ENCODE data around the gene TMSB15C. TPM values are rescaled to one million over a fixed set of nuclear protein-coding genes. Genes with fewer than 3 reads are reported as not detected.
"Not testable (repeated sequence)": the region's sequence is repeated elsewhere in the genome, so short reads cannot be mapped to it uniquely, and the experiment has no call there.

TMSB15C gene
- total RNA-seq, 2 experiments from 2014 or later = 2.0 to 3.9 TPM

DNA sequence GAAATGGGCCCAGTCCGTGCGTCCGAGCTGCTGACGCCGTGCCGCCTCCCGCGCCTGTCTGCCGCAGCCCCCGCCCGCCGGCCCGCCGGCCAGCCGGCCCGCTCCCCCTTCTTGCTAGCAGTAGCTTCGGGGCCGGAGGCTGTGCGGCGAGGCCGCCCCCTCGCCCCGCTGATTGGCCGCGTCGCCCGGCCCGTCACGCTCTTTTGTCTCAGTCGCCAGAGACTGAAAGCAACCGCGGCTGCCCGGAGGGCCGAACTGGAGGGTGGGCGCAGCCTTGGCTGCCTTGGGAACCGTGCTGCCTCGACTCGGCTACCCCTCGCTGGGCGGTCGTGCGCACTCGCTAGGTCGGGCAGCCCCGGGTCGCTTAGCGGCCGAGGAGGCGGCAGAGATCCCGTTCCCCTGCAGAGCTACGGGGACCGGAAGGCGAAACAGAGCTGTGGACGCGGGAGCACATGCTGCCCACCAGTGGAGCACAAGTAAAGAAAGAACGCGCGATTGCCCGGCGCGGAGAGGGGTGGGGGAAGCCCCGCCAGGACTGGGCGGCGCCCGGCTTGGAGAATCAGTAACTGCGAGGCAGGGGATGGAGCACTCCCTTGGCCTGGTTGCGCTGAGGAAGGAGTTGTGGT lies 36.4 kb upstream of the TMSB15C start, which contains the start of gene ZCCHC18:
Gene ZCCHC18, plus strand, starts transcription at position 198 of the 626 bp plus-strand sequence. CDS start 1,589 bp downstream, outside the sequence.
- POLR2A ChIA-PET = interaction anchor here (1.0 to 1.6 kb wide), 6 partner anchors 9 to 193 kb away, joined by 3 to 9 read pairs (median 4); partner anchors contain the start of gene SLC25A53
- TF ChIP-seq, protein P1, sequence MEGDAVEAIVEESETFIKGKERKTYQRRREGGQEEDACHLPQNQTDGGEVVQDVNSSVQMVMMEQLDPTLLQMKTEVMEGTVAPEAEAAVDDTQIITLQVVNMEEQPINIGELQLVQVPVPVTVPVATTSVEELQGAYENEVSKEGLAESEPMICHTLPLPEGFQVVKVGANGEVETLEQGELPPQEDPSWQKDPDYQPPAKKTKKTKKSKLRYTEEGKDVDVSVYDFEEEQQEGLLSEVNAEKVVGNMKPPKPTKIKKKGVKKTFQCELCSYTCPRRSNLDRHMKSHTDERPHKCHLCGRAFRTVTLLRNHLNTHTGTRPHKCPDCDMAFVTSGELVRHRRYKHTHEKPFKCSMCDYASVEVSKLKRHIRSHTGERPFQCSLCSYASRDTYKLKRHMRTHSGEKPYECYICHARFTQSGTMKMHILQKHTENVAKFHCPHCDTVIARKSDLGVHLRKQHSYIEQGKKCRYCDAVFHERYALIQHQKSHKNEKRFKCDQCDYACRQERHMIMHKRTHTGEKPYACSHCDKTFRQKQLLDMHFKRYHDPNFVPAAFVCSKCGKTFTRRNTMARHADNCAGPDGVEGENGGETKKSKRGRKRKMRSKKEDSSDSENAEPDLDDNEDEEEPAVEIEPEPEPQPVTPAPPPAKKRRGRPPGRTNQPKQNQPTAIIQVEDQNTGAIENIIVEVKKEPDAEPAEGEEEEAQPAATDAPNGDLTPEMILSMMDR (IDR thresholded peaks at IDR 0.05) = no peak
- peak within 1 kb of the TSS; percentile 89 for H3K27ac Mint-ChIP-seq

DNA sequence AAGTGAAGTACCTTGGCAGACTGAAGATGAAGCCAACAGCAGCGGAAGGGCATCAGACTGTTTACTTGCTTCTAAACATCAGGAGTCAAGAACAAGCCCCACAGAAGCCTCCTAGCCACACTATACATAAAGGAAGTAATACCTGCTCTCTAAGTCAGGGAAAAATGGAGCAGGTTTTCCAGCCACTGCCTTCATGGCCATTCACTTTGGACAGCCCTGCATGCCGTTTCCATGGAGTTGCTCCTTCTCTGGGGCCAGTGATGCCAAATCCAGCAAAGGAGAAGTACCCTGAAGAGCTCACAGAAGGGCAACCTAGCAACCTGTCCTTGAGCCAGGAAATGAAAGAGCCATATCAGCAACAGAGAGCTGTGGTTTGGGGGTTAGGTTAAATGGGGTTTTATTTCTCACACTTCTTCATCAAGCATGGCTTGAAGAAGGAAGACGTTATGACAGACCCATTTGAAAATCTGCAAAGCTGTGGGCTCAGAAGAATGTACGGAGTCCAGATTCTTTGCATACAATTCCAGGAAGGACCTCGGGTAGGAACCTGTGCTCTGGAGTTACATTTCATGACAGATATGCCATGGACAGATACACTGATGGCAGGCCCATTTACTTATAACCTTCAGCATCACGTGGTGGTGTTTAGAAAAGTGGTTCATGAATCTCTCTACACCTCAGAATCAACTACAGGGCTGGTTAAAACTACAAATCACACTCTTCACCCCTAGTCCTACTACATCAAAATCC lies 34.6 kb upstream of the TMSB15C start:
- H3K36me3 Mint-ChIP-seq (ENCODE audit: low read depth); H3K27me3 Mint-ChIP-seq; H3K9me3 Mint-ChIP-seq; intact Hi-C loops (cut with micrococcal nuclease): not testable (repeated sequence)
- CTCF ChIA-PET = interaction anchor here (3.9 to 5.7 kb wide), 2 partner anchors 10 to 26 kb away, joined by 35 to 37 read pairs; no protein-coding TSS in a partner anchor
- Mint-ChIP-seq H3K27ac (peak overlapping the region; percentile 83), H3K4me1 (ENCODE audit: low read depth) (peaks cover 53% of the 10 kb centered on the region), H3K4me3 (peak overlapping the region; percentile 81)
- POLR2A ChIA-PET = interaction anchor here (0.6 to 1.5 kb wide), 3 partner anchors 7 to 47 kb away, joined by 3 to 4 read pairs (median 3); partner anchors contain the start of gene SLC25A53
- peak; percentile 50 for ATAC-seq
- peak; percentile 11 for DNase-seq

More for the DNA sequence above, 36.4 kb upstream of the TMSB15C start, which contains the start of gene ZCCHC18:
- Mint-ChIP-seq H3K27me3 (no peaks in the 10 kb centered on the region), H3K36me3 (ENCODE audit: low read depth) (peaks cover 5% of the 10 kb centered on the region), H3K4me1 (ENCODE audit: low read depth) (peaks cover 54% of the 10 kb centered on the region), H3K9me3 (no peaks in the 10 kb centered on the region), H3K4me3 (peak within 1 kb of the TSS; percentile 81)
- DNase-seq = peak; percentile 65
- CTCF ChIA-PET = interaction anchor here (0.9 to 5.7 kb wide), 9 partner anchors 10 to 274 kb away, joined by 3 to 37 read pairs (median 6); partner anchors contain the start of gene SLC25A53
- peak; percentile 59 for ATAC-seq
- intact Hi-C loops (cut with micrococcal nuclease) = no loop called here

DNA sequence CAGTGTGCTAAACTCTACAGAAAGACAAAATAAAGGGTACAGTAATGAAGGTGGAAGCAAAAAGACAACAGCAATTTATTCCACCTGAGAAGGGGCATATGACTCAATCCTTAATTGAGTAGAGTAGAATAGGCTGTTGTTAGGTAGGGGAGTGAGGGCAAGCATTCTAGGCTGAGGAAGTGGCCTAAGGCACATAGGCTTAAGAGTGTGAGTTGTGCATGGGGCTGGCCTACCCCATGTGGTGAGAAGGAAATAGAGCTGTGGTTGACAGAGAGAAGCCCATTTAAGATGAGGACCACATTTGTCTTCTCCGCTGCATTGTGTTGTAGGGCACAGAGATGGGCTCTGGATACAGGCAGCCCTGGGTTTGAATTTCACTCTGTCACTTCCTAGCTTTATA lies 32.9 kb upstream of the TMSB15C start:
- Mint-ChIP-seq H3K4me3 (no peak overlapping the region), H3K27ac (peak overlapping the region; percentile 63), H3K4me1 (ENCODE audit: low read depth) (peaks cover 44% of the 10 kb centered on the region), H3K36me3 (ENCODE audit: low read depth) (peaks cover 5% of the 10 kb centered on the region), H3K27me3 (no peaks in the 10 kb centered on the region), H3K9me3 (no peaks in the 10 kb centered on the region)
- POLR2A ChIA-PET = interaction anchor here (0.6 to 1.3 kb wide), 2 partner anchors 48 to 267 kb away, joined by 3 to 4 read pairs; partner anchors contain the start of gene SLC25A53
- CTCF ChIA-PET = interaction anchor here (1.0 to 1.6 kb wide), 2 partner anchors 10 to 27 kb away, joined by 3 to 8 read pairs; no protein-coding TSS in a partner anchor
- intact Hi-C loops (cut with micrococcal nuclease) = no loop called here
- ATAC-seq (no peak), DNase-seq (peak; percentile 12)
- TF ChIP-seq, protein P1 (IDR thresholded peaks at IDR 0.05) = no peak

DNA sequence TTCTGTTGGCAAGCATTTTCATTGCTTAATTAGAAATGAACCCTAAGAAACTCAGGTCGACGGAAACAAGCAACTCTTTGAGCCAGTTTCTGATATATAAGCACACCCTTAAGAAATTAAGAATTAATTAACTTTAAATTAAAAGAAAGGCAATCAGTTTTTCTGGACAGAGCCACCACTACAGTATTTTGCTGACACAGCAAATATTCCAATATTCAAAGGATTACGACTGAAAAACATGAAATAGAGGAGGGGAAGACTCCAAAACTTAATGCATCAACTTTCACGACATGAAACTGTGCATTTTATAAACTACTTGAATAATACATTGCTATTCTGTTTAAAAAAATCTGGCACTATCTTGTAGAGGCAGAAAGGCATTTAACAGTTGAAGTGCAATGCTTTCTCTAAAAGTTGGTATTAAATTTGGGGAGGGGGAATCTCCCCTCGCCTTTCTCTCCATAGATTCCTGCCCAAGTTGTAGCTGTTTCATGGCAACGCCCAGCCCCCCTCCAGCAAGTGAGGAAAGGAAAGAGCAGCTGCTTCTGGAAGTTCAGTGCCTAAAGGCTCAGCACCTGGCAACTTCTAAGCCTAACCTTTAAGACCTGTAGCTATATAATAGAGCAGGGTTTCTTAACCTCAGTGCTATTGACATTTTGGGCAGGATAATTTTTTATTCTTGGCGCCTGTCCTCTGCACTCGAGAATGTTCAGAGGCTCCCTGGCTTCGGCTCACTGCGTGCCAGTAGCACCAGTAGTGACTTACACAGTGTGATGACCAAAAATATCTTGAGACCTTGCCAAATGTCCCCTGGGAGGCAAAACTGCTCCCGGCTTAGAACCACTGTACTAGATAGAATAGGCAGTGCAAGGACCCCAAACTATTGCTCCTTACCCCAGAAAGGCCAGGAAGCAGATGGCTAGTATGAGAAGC lies 29.6 kb upstream of the TMSB15C start:
- intact Hi-C loops (cut with micrococcal nuclease) = no loop called here
- DNase-seq = no peak
- Mint-ChIP-seq H3K4me3 (no peak overlapping the region), H3K27me3 (no peaks in the 10 kb centered on the region), H3K9me3 (no peaks in the 10 kb centered on the region), H3K27ac (no peak overlapping the region), H3K36me3 (ENCODE audit: low read depth) (peaks cover 6% of the 10 kb centered on the region), H3K4me1 (ENCODE audit: low read depth) (peaks cover 34% of the 10 kb centered on the region)
- no peak for ATAC-seq
- TF ChIP-seq, protein P1 (IDR thresholded peaks at IDR 0.05) = no peak
- ChIA-PET CTCF (no interaction called here), POLR2A (interaction anchor here (0.6 kb wide), 1 partner anchor 330 kb away, joined by 3 read pairs; no protein-coding TSS in a partner anchor)

DNA sequence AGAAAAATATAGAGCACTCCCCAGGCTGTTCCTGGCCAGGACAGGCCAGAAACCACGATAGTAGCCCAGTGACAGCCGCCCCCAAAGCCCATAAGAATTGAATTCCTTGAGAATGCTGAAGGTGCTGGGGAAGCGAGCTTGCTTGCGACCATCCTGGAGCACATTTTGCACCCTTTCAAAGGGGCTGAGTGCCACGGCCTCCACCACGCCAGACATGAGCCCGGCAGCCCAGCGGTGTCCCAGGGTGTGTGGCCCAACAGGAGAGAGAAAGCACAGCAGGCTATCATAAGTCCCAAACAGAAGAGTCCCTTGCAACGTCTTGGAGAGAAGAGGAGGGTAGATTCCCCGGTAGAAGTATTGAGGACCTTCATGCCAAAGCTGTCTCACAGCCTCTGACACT lies 28.6 kb upstream of the TMSB15C start:
- H3K9me3 Mint-ChIP-seq = no peaks in the 10 kb centered on the region
- peaks cover 2% of the 10 kb centered on the region for H3K36me3 Mint-ChIP-seq (ENCODE audit: low read depth)
- peaks cover 25% of the 10 kb centered on the region for H3K4me1 Mint-ChIP-seq (ENCODE audit: low read depth)
- intact Hi-C loops (cut with micrococcal nuclease) = no loop called here
- DNase-seq = no peak
- H3K27me3 Mint-ChIP-seq = no peaks in the 10 kb centered on the region
- ATAC-seq = no peak
- POLR2A ChIA-PET = no interaction called here
- no peak overlapping the region for H3K27ac Mint-ChIP-seq
- CTCF ChIA-PET = no interaction called here
- H3K4me3 Mint-ChIP-seq = no peak overlapping the region
- TF ChIP-seq, protein P1 (IDR thresholded peaks at IDR 0.05) = no peak

Measured in activated CD8-positive, alpha-beta T cell treated with anti-CD3 and anti-CD28 coated beads for 36 hours (primary cell).